ENCODE data around the gene SHROOM2. TPM values are rescaled to one million over a fixed set of nuclear protein-coding genes. Genes with fewer than 3 reads are reported as not detected.

SHROOM2 gene, protein sequence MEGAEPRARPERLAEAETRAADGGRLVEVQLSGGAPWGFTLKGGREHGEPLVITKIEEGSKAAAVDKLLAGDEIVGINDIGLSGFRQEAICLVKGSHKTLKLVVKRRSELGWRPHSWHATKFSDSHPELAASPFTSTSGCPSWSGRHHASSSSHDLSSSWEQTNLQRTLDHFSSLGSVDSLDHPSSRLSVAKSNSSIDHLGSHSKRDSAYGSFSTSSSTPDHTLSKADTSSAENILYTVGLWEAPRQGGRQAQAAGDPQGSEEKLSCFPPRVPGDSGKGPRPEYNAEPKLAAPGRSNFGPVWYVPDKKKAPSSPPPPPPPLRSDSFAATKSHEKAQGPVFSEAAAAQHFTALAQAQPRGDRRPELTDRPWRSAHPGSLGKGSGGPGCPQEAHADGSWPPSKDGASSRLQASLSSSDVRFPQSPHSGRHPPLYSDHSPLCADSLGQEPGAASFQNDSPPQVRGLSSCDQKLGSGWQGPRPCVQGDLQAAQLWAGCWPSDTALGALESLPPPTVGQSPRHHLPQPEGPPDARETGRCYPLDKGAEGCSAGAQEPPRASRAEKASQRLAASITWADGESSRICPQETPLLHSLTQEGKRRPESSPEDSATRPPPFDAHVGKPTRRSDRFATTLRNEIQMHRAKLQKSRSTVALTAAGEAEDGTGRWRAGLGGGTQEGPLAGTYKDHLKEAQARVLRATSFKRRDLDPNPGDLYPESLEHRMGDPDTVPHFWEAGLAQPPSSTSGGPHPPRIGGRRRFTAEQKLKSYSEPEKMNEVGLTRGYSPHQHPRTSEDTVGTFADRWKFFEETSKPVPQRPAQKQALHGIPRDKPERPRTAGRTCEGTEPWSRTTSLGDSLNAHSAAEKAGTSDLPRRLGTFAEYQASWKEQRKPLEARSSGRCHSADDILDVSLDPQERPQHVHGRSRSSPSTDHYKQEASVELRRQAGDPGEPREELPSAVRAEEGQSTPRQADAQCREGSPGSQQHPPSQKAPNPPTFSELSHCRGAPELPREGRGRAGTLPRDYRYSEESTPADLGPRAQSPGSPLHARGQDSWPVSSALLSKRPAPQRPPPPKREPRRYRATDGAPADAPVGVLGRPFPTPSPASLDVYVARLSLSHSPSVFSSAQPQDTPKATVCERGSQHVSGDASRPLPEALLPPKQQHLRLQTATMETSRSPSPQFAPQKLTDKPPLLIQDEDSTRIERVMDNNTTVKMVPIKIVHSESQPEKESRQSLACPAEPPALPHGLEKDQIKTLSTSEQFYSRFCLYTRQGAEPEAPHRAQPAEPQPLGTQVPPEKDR (N-terminal part only)
- total RNA-seq: not detected

DNA sequence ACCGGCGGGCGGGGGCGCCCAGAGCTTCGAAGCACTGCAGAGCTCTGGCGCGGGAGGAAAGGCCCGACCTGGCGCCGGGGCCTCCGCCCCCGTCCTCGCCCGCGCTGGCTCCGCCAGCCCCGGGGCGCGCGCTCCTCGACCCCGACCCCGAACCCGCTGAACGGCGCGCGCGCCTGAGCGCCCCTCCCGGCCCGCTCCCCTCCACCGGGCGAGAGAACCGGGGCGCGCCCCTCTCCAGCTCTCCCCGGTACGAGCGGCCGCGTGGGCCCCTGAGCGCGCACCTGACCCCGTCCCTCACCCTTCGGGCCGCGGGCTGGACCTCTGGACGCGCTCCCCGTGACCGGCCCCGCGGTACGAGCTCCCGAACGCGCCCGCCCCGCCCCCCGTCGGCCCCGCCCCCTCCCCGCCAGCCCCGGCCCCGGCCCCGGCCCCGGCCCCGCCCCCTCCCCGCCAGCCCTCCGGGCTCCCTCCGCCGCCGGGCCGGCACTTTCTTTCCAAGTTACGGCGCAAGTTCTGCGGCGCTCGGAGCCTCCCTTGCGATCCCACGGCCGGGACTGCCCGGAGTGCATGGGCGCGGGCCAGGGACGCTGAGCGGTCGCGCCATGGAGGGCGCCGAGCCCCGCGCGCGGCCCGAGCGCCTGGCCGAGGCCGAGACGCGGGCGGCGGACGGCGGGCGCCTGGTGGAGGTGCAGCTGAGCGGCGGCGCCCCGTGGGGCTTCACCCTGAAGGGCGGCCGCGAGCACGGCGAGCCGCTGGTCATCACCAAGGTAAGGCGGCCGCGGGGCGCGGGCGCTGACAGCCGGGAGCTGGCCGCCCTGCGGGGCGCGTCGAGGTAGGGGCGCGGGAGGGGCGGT is at the start of gene SHROOM2:
TSS of gene SHROOM2 (plus strand) at position 486 of the 854 bp plus-strand sequence. CDS start at position 603, 117 bp downstream.
- H3K4me1 Mint-ChIP-seq: no peaks in the 10 kb centered on the region

DNA sequence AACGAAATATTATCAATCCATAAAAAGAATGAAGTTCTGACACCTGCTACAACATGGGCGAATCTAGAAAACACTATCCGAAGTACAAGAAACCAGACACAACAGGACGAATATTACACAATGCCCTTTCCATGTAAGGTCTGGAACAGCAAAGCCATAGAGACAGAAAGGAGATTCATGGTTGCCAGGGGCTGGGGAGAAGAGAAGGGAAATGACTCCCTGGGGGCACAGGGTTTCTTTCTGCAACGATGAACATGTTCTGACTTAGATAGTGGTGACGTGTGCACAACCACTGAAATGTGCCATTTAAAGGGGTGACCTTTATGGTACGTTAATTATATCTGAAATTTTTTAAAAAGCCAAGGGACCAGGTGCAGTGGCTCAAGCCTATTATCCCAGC is 48.9 kb upstream of the SHROOM2 start:
- no peak overlapping the region for H3K4me3 Mint-ChIP-seq
- H3K36me3 Mint-ChIP-seq (ENCODE audit: low read depth): no peaks in the 10 kb centered on the region
- CTCF ChIA-PET: no interaction called here
- peaks cover 2% of the 10 kb centered on the region for H3K27me3 Mint-ChIP-seq
- no peak overlapping the region for H3K27ac Mint-ChIP-seq
- DNase-seq: no peak
- POLR2A ChIA-PET: no interaction called here
- no peaks in the 10 kb centered on the region for H3K4me1 Mint-ChIP-seq
- no peaks in the 10 kb centered on the region for H3K9me3 Mint-ChIP-seq

More for the DNA sequence above, at the start of gene SHROOM2:
- Mint-ChIP-seq H3K4me3 (no peak within 1 kb of the TSS), H3K27ac (no peak within 1 kb of the TSS), H3K36me3 (ENCODE audit: low read depth) (no peaks in the 10 kb centered on the region), H3K9me3 (no peaks in the 10 kb centered on the region), H3K27me3 (peaks cover 43% of the 10 kb centered on the region)
- no peak for DNase-seq
- ChIA-PET CTCF (no interaction called here), POLR2A (no interaction called here)

DNA sequence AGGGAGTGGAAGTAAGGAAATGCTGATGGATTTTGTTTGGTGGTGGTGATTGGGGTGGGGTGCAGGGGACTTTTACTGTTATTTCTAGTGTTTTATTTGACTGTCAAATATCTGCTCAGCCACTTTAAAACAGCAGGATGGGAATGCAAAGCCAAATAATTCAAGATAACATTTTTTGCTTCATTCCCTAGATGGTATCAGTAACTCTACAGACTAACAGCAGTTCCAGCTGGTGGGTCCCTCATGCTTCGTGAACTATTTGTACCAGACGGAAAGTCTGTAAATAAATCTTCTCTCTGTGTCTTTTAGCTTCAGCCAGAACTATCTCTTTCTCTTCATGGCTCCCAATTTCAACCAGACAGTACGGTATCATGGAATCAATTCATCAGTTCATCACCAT is 48.1 kb upstream of the SHROOM2 start:
- POLR2A ChIA-PET: no interaction called here
- Mint-ChIP-seq H3K9me3 (no peaks in the 10 kb centered on the region), H3K4me3 (no peak overlapping the region), H3K27me3 (peaks cover 2% of the 10 kb centered on the region), H3K36me3 (ENCODE audit: low read depth) (no peaks in the 10 kb centered on the region), H3K4me1 (no peaks in the 10 kb centered on the region), H3K27ac (no peak overlapping the region)
- DNase-seq: no peak
- CTCF ChIA-PET: no interaction called here

DNA sequence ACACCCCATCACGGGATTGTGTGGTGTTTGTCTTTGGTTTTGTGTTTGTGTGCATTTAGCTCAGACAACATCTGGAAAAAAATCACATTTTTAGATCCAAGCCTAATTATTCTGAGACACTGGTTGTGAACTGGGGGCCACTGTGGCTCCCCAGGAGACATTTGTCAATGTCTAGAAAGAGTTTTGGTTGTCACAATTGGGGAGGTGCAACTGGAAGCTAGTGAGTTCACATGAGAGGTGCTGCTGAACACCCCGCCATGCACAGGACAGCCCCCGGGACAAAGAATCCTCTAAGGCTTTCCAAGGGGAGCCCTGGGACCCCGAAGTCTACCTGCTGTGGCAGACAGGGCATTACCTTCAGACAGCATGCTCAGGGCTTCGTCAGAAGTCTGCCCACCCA is 47.1 kb upstream of the SHROOM2 start:
- POLR2A ChIA-PET: no interaction called here
- no peak overlapping the region for H3K27ac Mint-ChIP-seq

DNA sequence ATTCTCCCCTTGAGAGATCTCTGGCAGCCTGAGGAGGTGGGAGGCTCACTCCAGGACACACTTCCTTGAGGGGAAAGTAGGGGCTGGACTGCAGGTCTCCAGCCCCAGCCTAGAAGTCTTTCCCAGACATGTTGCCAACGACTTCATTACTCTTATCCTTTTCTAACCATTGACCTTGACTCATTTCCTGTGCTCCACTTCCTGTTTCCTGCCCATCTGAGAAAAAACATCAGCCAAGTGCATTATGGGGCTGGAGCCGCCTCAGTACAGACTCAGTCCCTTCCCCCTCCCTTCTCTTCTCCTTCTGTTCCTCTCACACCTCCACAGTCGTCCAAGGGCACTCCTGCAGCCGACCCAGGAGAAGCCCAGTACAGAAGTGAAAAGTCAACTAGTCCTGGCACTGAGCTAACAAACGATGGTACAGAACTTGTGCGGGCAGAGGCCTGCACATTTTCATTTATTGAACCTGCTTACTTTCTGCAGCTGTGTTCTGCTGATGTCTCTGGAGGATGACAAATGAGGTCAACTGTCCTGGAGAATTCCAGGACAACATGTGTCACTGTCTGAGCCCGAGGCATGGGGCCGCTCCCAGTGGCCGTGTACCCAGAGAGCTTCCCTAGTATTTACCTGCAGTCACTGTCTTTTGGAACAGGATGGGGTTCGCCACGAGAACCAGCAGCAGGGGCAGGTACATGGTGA is 40.7 kb upstream of the SHROOM2 start:
- peak overlapping the region; percentile 67 for H3K27ac Mint-ChIP-seq

More for the DNA sequence above, 47.1 kb upstream of the SHROOM2 start:
- CTCF ChIA-PET: no interaction called here
- Mint-ChIP-seq H3K27me3 (peaks cover 2% of the 10 kb centered on the region), H3K4me1 (no peaks in the 10 kb centered on the region), H3K36me3 (ENCODE audit: low read depth) (no peaks in the 10 kb centered on the region), H3K4me3 (no peak overlapping the region), H3K9me3 (no peaks in the 10 kb centered on the region)
- no peak for DNase-seq

DNA sequence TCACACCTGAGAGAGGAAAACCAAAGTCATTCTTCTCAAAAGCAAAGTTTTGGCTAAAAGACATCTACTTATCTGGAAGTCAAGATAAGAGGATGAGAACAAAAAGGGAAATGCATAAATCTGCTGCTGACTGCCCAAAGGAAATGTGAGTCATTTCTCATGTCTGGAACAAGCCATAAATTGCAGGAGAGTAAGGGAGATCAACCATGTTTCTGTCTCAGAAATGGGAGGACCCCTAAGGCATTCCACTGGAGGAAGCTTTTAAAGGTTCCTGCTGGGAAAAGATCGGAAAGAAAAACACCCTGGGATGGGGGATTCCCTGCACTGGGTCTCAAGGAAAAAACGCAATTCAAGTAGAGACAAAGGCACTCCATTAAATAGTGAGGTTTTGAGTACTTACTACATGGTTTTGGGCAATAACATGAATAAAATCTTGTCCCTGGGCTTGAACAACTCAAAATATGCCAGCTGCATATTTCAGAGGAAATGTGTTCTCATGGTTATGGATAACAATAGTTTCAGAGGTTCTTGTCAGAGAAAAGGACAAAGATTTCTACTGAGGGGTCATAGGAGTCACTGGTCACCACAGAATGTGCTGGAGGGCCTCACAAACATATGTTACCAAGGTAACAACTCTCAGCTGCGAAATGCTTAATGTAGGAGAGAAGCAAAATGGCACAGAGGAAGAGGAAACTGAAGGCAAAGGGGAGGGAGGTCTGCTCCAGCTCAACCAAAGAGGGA is 39.9 kb upstream of the SHROOM2 start:
- H3K27ac Mint-ChIP-seq: no peak overlapping the region
- H3K4me1 Mint-ChIP-seq: peaks cover 18% of the 10 kb centered on the region
- ChIA-PET CTCF (no interaction called here), POLR2A (no interaction called here)
- no peaks in the 10 kb centered on the region for H3K27me3 Mint-ChIP-seq
- H3K9me3 Mint-ChIP-seq: peaks cover 6% of the 10 kb centered on the region
- no peak overlapping the region for H3K4me3 Mint-ChIP-seq
- DNase-seq: no peak
- peaks cover 8% of the 10 kb centered on the region for H3K36me3 Mint-ChIP-seq (ENCODE audit: low read depth)

More for the DNA sequence above, 40.7 kb upstream of the SHROOM2 start:
- peak; percentile 36 for DNase-seq
- ChIA-PET CTCF (no interaction called here), POLR2A (no interaction called here)
- Mint-ChIP-seq H3K4me3 (no peak overlapping the region), H3K9me3 (peaks cover 6% of the 10 kb centered on the region), H3K36me3 (ENCODE audit: low read depth) (peaks cover 8% of the 10 kb centered on the region), H3K4me1 (peaks cover 18% of the 10 kb centered on the region), H3K27me3 (no peaks in the 10 kb centered on the region)

DNA sequence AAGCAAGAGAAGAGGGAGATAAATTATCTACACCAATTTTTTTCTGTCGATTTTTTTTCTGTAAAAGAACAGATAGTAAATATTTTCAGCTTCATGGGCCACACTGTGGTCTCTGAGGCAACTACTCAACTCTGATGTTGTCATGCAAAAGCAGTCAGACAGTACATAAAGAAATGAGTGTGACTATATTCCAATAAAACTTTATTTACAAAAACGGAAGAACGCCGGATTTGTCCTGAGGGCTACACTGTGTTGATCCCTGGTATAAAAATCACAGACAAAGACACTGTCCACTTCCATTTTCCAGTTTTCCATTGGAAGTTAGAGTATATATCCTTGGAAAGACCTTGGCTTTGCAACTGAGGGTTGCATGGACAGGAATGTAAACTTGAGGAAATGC is 38.6 kb upstream of the SHROOM2 start:
- POLR2A ChIA-PET: no interaction called here
- Mint-ChIP-seq H3K27me3 (no peaks in the 10 kb centered on the region), H3K27ac (no peak overlapping the region), H3K4me1 (peaks cover 18% of the 10 kb centered on the region), H3K4me3 (no peak overlapping the region), H3K9me3 (peaks cover 6% of the 10 kb centered on the region), H3K36me3 (ENCODE audit: low read depth) (peaks cover 8% of the 10 kb centered on the region)
- CTCF ChIA-PET: no interaction called here
- no peak for DNase-seq

DNA sequence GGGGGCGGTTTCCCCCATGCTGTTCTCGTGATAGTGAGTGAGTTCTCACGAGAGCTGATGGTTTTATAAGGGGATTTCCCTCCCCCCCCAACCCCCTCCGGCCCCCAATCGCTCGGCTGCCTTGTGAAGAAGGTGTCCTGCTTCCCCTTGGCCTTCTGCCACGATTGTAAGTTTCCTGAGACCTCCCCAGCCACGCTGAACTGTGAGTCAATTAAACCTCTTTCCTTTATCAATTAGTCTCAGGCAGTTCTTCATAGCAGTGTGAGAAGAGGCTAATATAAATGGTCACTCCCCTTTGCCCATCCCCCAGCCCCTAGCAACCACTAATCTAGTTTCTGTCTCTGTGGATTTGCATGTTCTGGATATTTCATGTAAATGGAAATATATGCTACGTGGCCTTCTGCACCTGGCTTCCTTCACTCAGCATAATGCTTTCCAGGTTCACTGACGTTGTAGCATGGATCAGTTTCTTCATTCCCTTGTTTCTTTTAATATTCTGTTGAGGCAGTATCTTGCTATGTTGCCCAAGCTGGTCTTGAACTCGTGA is 37.0 kb upstream of the SHROOM2 start:
- Mint-ChIP-seq H3K27me3 (no peaks in the 10 kb centered on the region), H3K36me3 (ENCODE audit: low read depth) (peaks cover 8% of the 10 kb centered on the region), H3K27ac (no peak overlapping the region), H3K4me1 (peaks cover 18% of the 10 kb centered on the region), H3K9me3 (peaks cover 6% of the 10 kb centered on the region), H3K4me3 (no peak overlapping the region)
- no peak for DNase-seq
- ChIA-PET POLR2A (no interaction called here), CTCF (no interaction called here)

DNA sequence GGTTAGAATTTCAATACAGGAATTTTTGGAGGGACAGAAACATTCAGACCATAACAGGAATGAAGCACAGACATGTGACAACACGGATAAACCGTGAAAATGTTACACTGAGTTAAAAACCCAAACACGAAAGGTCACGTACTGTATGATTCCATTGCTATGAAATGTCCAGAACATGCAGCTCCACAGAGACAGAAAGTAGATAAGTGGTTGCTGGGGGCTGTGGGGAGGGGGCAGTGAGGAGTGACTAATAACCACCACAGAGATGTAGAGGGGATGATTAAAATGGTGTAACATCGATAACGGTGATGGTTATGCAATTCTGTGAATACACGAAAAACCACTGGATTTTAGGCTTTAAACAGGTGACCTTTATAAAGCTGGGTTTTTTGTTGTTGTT is 28.9 kb upstream of the SHROOM2 start:
- CTCF ChIA-PET: no interaction called here
- POLR2A ChIA-PET: no interaction called here

DNA sequence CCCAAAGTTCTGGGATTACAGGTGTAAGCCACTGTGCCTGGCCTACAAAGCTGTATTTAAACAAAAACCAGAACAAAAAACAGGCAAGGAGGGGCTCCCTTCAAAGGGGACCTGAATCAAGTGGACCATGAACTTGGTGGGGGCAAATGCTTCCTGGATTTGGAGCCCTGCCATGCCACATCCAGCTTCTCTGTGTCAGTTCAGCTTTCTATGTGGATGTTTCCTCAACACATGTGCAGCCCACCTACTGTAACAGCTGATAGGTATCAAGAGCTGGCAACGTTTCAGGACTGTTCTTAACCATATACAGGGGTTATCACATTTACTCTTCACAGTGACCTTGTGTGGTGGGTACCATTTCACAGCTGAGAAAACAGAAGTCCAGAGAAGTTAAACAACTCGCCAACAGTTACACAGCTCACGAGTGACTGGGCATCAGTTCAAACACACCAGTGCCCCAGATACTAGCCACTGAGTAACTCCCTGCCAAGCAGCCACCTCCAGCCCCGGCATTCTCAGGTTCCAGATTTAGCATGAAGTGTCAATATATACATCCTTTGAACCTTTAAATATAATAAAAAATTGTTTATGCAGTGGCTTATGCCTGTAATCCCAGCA is 28.1 kb upstream of the SHROOM2 start:
- CTCF ChIA-PET: no interaction called here

More for the DNA sequence above, 28.9 kb upstream of the SHROOM2 start:
- H3K27me3 Mint-ChIP-seq: peaks cover 2% of the 10 kb centered on the region
- H3K4me3 Mint-ChIP-seq: no peak overlapping the region
- H3K9me3 Mint-ChIP-seq: no peaks in the 10 kb centered on the region
- no peak overlapping the region for H3K27ac Mint-ChIP-seq
- H3K4me1 Mint-ChIP-seq: no peaks in the 10 kb centered on the region
- DNase-seq: no peak
- no peaks in the 10 kb centered on the region for H3K36me3 Mint-ChIP-seq (ENCODE audit: low read depth)

DNA sequence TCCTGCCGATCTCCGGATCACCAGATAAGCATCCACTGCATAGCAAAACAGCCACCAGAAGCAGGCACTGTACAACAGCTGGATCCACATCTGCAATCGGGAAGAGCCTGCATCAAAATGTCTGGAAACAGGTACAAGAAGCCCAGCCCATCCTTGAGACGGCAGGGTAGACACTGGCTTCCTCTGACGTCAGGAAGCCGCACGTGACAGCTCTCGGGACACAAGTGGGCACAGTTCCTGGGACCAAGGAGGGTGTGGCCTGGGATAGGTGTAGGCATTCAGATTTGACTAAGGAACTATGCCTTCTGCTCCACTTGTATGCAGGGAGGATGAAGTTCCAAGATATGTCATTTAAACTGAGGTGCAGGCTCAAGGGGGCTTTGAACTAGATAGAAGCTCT is 26.9 kb upstream of the SHROOM2 start:
- no peaks in the 10 kb centered on the region for H3K4me1 Mint-ChIP-seq
- H3K4me3 Mint-ChIP-seq: no peak overlapping the region
- CTCF ChIA-PET: no interaction called here
- H3K9me3 Mint-ChIP-seq: no peaks in the 10 kb centered on the region
- POLR2A ChIA-PET: no interaction called here
- H3K27ac Mint-ChIP-seq: no peak overlapping the region
- no peaks in the 10 kb centered on the region for H3K36me3 Mint-ChIP-seq (ENCODE audit: low read depth)
- H3K27me3 Mint-ChIP-seq: peaks cover 7% of the 10 kb centered on the region
- DNase-seq: no peak

More for the DNA sequence above, 28.1 kb upstream of the SHROOM2 start:
- Mint-ChIP-seq H3K4me3 (no peak overlapping the region), H3K36me3 (ENCODE audit: low read depth) (no peaks in the 10 kb centered on the region), H3K4me1 (no peaks in the 10 kb centered on the region), H3K27me3 (peaks cover 3% of the 10 kb centered on the region), H3K9me3 (no peaks in the 10 kb centered on the region), H3K27ac (no peak overlapping the region)
- POLR2A ChIA-PET: no interaction called here
- no peak for DNase-seq
